Esophagus squamous epithelium (tissue), 5 donors: ENCODE data around the gene NRM. TPM values are rescaled to one million over a fixed set of nuclear protein-coding genes. Genes with fewer than 3 reads are reported as not detected.

Source experiments
- DNase-seq: peaks from one replicate; lab custom pipeline; 2025; lab: John Stamatoyannopoulos, UW
- H3K27ac ChIP-seq, 4 donors: fragments of 200-600 bp; sonication (generic); one replicate each; pipeline ENCODE4 v1.5.1; 2016 to 2019; ENCODE audit warnings: mild to moderate bottlenecking in 1 of 4
- H3K27me3 ChIP-seq, 4 donors: fragments of 200-600 bp; sonication (generic); 1 replicate in 3 of 4; 2 replicates in 1 of 4; pipeline versions ENCODE4 v1.5.1 to v1.6.0; 2017 to 2021; ENCODE audit warnings: antibody characterized with exemption in 1 of 4
- H3K36me3 ChIP-seq, 3 donors: fragments of 200-600 bp; sonication (generic); one replicate each; pipeline ENCODE4 v1.5.1; 2016 to 2019
- H3K4me1 ChIP-seq, 3 donors: fragments of 200-600 bp; sonication (generic); one replicate each; pipeline ENCODE4 v1.5.1; 2017 to 2019
- H3K4me3 ChIP-seq, 4 donors: fragments of 200-600 bp; sonication (generic); 1 replicate in 3 of 4; 2 replicates in 1 of 4; pipeline ENCODE4 v1.5.1; 2016 to 2019; ENCODE audit warnings: mild to moderate bottlenecking in 2 of 4, moderate library complexity in 1 of 4
- H3K9me3 ChIP-seq, 3 donors: fragments of 200-600 bp; sonication (generic); one replicate each; pipeline ENCODE4 v1.5.1; 2016 to 2019
- POLR2A ChIP-seq, 4 donors: fragments of 450-650 bp; IDR thresholded peaks; one replicate each; pipeline ENCODE4 v1.6.1; 2017; ENCODE audit warnings: antibody characterized with exemption in 4 of 4, mild to moderate bottlenecking in 4 of 4, moderate library complexity in 3 of 4
- WGBS, 2 donors: methylation state at CpG; one replicate each; pipeline ENCODE4 v1.1.5; 2018; 5-methylcytosine and 5-hydroxymethylcytosine counted together
- intact Hi-C: fragments of 100-400 bp; cut with DNase I; formaldehyde crosslinking; loops from one replicate; pipeline ENCODE4 v1.15.0; 2022
- total RNA-seq, 4 donors: library from RNA; depleted of rRNA; stranded (reverse); fragments of >200 nt; gene quantifications; one replicate each; pipeline ENCODE4 v1.1.0, GENCODE V29; 2016
- TF ChIP-seq, protein P1 (sequence below), 6 experiments: fragments of 450-650 bp in 4 of 6; fragments of 200-600 bp in 2 of 6; sonication (generic) in 2 of 6; IDR thresholded peaks; one replicate each; pipeline ENCODE4 v1.5.1; 2016 to 2019; ENCODE audit warnings: antibody characterized with exemption in 6 of 6, mild to moderate bottlenecking in 4 of 6, moderate library complexity in 4 of 6
- donor health status: DM: yes; HTN: yes; CAD: no.

Gene NRM
- total RNA-seq, 4 donors from 2014 or later, result 3.8 to 7.4 (median 6.7) TPM

DNA sequence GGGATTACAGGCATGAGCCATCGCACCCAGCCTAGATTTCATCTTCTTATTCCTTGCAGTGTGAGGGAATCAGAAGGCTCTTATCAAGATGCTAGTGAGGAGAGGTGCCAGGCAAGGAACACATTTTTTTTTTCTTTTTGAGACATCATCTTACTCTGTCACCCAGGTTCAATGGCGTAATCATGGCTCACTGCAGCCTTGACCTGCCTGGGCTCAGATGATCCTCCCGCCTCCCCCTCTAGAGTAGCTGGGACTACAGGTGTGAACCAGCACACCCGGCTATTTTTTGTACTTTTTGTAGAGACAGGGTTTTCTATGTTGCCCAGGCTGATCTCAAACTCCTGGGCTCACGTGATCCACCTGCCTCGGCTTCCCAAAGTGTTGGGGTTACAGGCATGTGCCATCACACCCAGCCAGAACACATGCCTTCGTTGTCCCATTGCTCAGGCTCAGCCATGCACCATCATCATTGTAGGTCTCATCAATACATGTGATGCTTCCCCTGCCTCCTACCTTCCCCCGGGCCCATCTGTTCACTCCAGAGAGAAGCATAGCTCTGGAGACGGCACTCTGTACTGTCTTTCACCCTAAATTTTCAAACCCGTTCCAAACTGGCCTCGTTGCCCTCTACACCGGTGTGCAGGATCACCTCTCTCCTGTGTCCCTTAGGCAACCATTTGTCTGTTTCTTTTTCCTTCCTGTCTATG is 41.6 kb upstream of the NRM start:
- no peak overlapping the region for H3K27ac ChIP-seq
- no peaks in the 10 kb centered on the region for H3K27me3 ChIP-seq
- TF ChIP-seq, protein P1, sequence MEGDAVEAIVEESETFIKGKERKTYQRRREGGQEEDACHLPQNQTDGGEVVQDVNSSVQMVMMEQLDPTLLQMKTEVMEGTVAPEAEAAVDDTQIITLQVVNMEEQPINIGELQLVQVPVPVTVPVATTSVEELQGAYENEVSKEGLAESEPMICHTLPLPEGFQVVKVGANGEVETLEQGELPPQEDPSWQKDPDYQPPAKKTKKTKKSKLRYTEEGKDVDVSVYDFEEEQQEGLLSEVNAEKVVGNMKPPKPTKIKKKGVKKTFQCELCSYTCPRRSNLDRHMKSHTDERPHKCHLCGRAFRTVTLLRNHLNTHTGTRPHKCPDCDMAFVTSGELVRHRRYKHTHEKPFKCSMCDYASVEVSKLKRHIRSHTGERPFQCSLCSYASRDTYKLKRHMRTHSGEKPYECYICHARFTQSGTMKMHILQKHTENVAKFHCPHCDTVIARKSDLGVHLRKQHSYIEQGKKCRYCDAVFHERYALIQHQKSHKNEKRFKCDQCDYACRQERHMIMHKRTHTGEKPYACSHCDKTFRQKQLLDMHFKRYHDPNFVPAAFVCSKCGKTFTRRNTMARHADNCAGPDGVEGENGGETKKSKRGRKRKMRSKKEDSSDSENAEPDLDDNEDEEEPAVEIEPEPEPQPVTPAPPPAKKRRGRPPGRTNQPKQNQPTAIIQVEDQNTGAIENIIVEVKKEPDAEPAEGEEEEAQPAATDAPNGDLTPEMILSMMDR (IDR thresholded peaks at IDR 0.05), result no peak
- TF ChIP-seq POLR2A (IDR thresholded peaks at IDR 0.05), result no peak
- H3K4me3 ChIP-seq, result no peak overlapping the region
- WGBS, 2 donors, result 88 to 91% methylated on average over 11 to 12 of the region's 12 CpGs
- DNase-seq, result no peak
- peaks cover 15 to 98% (median 39%) of the 10 kb centered on the region in 3 donors for H3K36me3 ChIP-seq
- peaks cover 0 to 46% (median 10%) of the 10 kb centered on the region in 3 donors for H3K4me1 ChIP-seq
- H3K9me3 ChIP-seq, result no peaks in the 10 kb centered on the region
- intact Hi-C loops, result no loop called here

DNA sequence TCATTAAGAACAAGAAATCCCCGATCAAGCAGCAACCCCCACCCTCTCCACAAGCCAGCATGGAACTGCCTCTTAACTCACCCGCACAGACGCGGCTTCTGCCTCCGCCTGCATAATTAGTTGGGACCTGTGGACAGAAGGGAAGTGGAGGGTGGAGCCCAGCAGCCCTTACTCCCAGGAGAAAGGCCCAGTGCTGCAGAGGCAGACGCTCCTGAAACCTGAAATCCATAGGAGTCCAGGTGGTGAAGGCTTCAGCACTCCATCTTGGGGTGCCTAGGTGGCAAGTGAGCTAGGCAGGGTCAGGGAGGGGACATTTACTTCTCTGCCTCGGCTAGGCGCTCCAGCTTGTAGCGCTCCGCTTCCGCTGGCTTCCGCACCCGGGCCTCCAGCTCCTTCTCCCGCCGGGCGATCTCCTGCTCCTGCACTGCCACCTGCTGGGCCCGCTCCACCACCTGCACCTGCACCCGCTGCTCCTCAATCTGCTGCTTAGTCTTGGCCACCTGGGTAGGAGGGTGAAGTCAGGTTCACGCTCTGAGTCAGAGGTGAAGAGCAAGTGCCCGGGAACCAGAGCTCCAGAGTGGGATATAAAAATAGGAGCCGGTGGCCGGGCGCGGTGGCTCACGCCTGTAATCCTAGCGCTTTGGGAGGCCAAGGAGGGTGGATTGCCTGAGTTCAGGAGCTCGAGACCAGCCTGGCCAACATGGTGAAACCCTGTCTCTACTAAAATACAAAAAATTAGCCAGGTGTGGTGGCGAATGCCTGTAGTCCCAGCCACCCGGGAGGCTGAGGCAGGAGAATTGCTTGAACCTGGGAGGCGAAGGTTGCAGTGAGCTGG is 40.0 kb upstream of the NRM start:
- Histone ChIP-seq H3K27me3 (no peaks in the 10 kb centered on the region), H3K36me3 (peaks cover 12 to 98% (median 41%) of the 10 kb centered on the region in 3 donors), H3K4me1 (peaks cover 0 to 44% (median 5%) of the 10 kb centered on the region in 3 donors), H3K27ac (peak overlapping the region; percentile 32 to 64 (median 54)), H3K4me3 (peak overlapping the region in 2 of 4 donors; percentile 13 to 44), H3K9me3 (no peaks in the 10 kb centered on the region)
- TF ChIP-seq POLR2A (IDR thresholded peaks at IDR 0.05), result no peak
- TF ChIP-seq, protein P1 (IDR thresholded peaks at IDR 0.05), result peak; percentile 48 to 93 (median 85)
- WGBS, 2 donors, result 22 to 51% methylated on average over 9 to 13 of the region's 30 CpGs
- no peak for DNase-seq
- intact Hi-C loops, result no loop called here

DNA sequence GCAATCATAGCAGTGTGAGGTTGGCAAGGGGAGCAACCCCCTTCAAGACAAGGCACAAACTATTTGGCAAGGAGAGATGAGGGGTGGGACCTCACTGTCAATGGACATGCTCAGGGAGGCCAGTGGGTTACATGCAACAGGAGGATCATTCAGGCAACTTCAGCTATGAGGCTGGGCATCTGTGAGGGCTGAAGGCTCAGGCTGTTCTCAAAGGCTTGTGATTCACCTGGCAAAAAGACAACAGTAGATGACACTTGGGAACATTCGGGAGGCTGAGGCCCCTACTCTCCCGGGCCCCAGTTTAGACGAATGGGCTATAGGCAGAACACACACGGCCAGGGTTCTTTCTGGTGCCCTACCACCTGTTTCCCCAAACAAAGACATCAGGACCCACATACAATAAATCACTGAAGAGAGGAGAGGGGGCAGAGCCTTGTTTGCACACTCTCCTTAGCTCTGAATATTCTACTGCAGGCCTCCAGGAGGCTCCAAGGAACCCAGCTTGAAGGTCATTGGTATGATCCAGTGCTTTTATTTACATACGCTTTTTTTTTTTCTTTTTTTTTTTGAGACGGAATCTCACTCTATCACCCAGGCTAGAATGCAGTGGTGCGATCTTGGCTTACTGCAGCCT is 37.3 kb upstream of the NRM start:
- Histone ChIP-seq H3K4me3 (no peak overlapping the region), H3K4me1 (peaks cover 13 to 64% (median 14%) of the 10 kb centered on the region in 3 donors), H3K36me3 (peaks cover 29 to 98% (median 47%) of the 10 kb centered on the region in 3 donors), H3K9me3 (no peaks in the 10 kb centered on the region), H3K27ac (peak overlapping the region in 3 of 4 donors; percentile 1 to 48 (median 29)), H3K27me3 (no peaks in the 10 kb centered on the region)
- 46 to 50% methylated on average over 6 to 7 of the region's 7 CpGs for WGBS, 2 donors
- DNase-seq, result no peak
- intact Hi-C loops, result no loop called here
- TF ChIP-seq, protein P1 (IDR thresholded peaks at IDR 0.05), result no peak
- TF ChIP-seq POLR2A (IDR thresholded peaks at IDR 0.05), result no peak

DNA sequence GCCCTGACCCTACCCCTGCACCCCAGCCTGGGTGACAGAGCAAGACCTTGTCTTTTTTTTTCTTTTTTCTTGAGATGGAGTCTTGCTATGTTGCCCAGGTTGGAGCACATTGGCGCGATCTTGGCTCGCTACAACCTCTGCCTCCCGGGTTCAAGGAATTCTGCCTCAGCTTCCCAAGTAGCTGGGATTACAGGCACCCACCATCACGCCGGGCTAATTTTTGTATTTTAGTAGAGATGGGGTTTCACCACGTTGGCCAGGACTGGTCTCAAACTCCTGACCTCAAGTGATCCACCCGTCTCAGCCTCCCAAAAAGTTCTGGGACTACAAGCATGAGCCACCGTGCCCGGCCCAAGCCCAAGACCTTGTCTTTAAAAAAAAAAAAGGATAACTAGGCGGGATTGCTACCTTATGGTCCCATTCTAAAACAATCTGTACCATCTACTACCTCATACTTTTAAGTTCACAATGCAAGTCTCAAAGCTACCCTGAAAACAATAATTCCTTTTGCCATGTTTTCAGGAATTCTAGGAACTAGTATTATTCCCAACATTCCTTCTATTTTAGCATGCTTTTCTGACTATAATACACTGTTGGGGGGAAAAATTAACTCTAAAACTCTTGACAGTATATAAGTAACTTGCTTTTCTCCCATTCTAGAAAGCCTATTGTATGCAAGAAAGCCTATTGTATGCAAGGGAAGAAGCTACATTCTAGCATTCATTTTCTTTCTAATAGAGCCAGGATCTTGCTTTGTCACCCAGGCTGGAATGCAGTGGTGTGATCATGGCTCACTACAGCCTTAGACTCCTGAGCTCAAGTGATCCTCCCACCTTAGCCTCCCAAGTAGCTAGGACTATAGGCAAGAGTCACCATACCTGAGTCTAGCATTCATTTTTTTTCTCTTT is 36.0 kb upstream of the NRM start:
- peaks cover 36 to 93% (median 55%) of the 10 kb centered on the region in 3 donors for H3K36me3 ChIP-seq
- peaks cover 25 to 77% (median 27%) of the 10 kb centered on the region in 3 donors for H3K4me1 ChIP-seq
- no peak for DNase-seq
- WGBS, 2 donors, result 76 to 84% methylated on average over 10 to 11 of the region's 11 CpGs
- H3K27ac ChIP-seq, result peak overlapping the region in 3 of 4 donors; percentile 6 to 96 (median 10)
- intact Hi-C loops, result no loop called here
- H3K4me3 ChIP-seq, result no peak overlapping the region
- no peaks in the 10 kb centered on the region for H3K27me3 ChIP-seq
- no peaks in the 10 kb centered on the region for H3K9me3 ChIP-seq
- no peak for TF ChIP-seq POLR2A (IDR thresholded peaks at IDR 0.05)
- TF ChIP-seq, protein P1 (IDR thresholded peaks at IDR 0.05), result no peak
